DOHH2 (cell line): ENCODE measurements around the gene SLC16A9.

Source experiments
- H3F3A ChIP-seq: fragments of 200-600 bp; sonication (generic), shearing (Covaris generic); 2 replicates; pipeline ENCODE4 v1.6.0; 2016; ENCODE audit warnings: antibody characterized with exemption, mild to moderate bottlenecking; ENCODE audit not compliant: control insufficient read depth, insufficient read depth
- H3K27ac ChIP-seq: fragments of 200-600 bp; sonication (generic); 2 replicates; pipeline ENCODE4 v1.5.1; 2014; ENCODE audit warnings: low read depth, mild to moderate bottlenecking, low read length, moderate library complexity
- H3K27me3 ChIP-seq: fragments of 200-600 bp; sonication (generic); 2 replicates; pipeline ENCODE4 v1.6.1; 2014; ENCODE audit warnings: mild to moderate bottlenecking, low read length, mixed read lengths; ENCODE audit not compliant: control insufficient read depth
- H3K36me3 ChIP-seq: fragments of 200-600 bp; sonication (generic); 2 replicates; pipeline ENCODE4 v1.6.1; 2014; ENCODE audit warnings: mild to moderate bottlenecking, low read length, moderate library complexity, mixed read lengths; ENCODE audit not compliant: control insufficient read depth
- H3K4me1 ChIP-seq: fragments of 200-600 bp; sonication (generic); 2 replicates; pipeline ENCODE4 v1.6.1; 2014; ENCODE audit warnings: mild to moderate bottlenecking, low read length, mixed read lengths; ENCODE audit not compliant: control insufficient read depth
- H3K4me2 ChIP-seq: fragments of 200-600 bp; sonication (generic); 2 replicates; pipeline ENCODE4 v1.6.0; 2014; ENCODE audit warnings: mild to moderate bottlenecking, low read length, moderate library complexity
- H3K4me3 ChIP-seq: fragments of 200-600 bp; sonication (generic); 2 replicates; pipeline ENCODE4 v1.5.1; 2014; ENCODE audit warnings: mild to moderate bottlenecking, low read length, mixed read lengths
- H3K79me2 ChIP-seq: fragments of 200-600 bp; sonication (generic); 2 replicates; pipeline ENCODE4 v1.6.1; 2014; ENCODE audit warnings: mild to moderate bottlenecking, low read length, mixed read lengths; ENCODE audit not compliant: control insufficient read depth
- H3K9me2 ChIP-seq: fragments of 200-600 bp; sonication (generic); replicated peaks from 2 replicates; pipeline ENCODE4 v1.6.1; 2014; ENCODE audit warnings: mild to moderate bottlenecking, low read length, mixed read lengths; ENCODE audit not compliant: control insufficient read depth
- H3K9me3 ChIP-seq: fragments of 200-600 bp; sonication (generic); 2 replicates; pipeline ENCODE4 v1.6.1; 2014; ENCODE audit warnings: antibody characterized with exemption, low read length, mixed read lengths; ENCODE audit not compliant: control insufficient read depth, insufficient read depth
- H4K20me1 ChIP-seq: fragments of 200-600 bp; sonication (generic); 2 replicates; pipeline ENCODE4 v1.6.0; 2014; ENCODE audit warnings: low read depth, mild to moderate bottlenecking, antibody characterized with exemption, low read length, moderate library complexity; ENCODE audit not compliant: control insufficient read depth, insufficient read depth
- CTCF ChIP-seq: fragments of 200-600 bp; sonication (generic); IDR thresholded peaks from one replicate; pipeline ENCODE4 v1.5.1; 2014; ENCODE audit warnings: antibody characterized with exemption, mild to moderate bottlenecking, low read depth, low read length; ENCODE audit not compliant: poor library complexity, severe bottlenecking
- EZH2phosphoT487 ChIP-seq: fragments of 200-600 bp; sonication (generic); IDR thresholded peaks from 2 replicates; pipeline ENCODE4 v1.6.1; 2017; ENCODE audit warnings: borderline replicate concordance, mild to moderate bottlenecking, antibody characterized with exemption, low read length, moderate library complexity, mixed read lengths

Gene SLC16A9

DNA sequence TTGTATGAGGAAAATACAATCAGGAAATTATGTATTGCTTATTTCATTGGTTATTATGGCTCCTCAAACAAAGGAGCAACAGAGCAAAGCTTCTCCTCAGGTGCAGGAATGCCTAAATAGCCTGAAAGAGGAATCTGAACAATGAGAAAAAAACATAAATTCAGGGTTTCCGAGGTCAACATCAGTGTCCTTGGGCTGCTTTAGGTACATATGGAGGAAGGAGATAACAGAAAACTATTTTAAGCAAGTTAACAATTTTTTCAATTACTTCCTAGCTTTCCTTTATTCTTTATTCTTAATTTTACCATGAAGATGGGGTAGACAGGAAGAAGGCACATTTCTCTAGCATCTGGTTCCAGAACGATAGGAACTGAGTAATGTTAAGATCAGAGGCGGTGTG, 14.0 kb downstream of the SLC16A9 start:
- Histone ChIP-seq H3K9me2 (no peaks in the 10 kb centered on the region), H3F3A (no peaks in the 10 kb centered on the region)
- TF ChIP-seq EZH2phosphoT487: no peak
- no peak for TF ChIP-seq CTCF

GRCh38 chr10:59694936-59695335, 14.7 kb downstream of the SLC16A9 start:
- TF ChIP-seq CTCF (no peak), EZH2phosphoT487 (no peak)
- no peaks in the 10 kb centered on the region for H3F3A ChIP-seq
- no peaks in the 10 kb centered on the region for H3K79me2 ChIP-seq
- no peaks in the 10 kb centered on the region for H3K4me1 ChIP-seq
- no peaks in the 10 kb centered on the region for H3K27me3 ChIP-seq
- H3K9me2 ChIP-seq: no peaks in the 10 kb centered on the region
- H3K36me3 ChIP-seq: no peaks in the 10 kb centered on the region
- no peaks in the 10 kb centered on the region for H4K20me1 ChIP-seq
- H3K4me2 ChIP-seq: no peak overlapping the region
- H3K4me3 ChIP-seq: no peak overlapping the region
- no peaks in the 10 kb centered on the region for H3K9me3 ChIP-seq
- H3K27ac ChIP-seq: no peak overlapping the region

More for the DNA sequence above, 14.0 kb downstream of the SLC16A9 start:
- Histone ChIP-seq H3K27ac (no peak overlapping the region), H3K4me3 (no peak overlapping the region), H3K4me2 (no peak overlapping the region), H3K27me3 (no peaks in the 10 kb centered on the region), H3K79me2 (no peaks in the 10 kb centered on the region), H3K36me3 (no peaks in the 10 kb centered on the region), H4K20me1 (no peaks in the 10 kb centered on the region), H3K4me1 (no peaks in the 10 kb centered on the region), H3K9me3 (no peaks in the 10 kb centered on the region)

- Histone ChIP-seq H4K20me1 (no peaks in the 10 kb centered on the region), H3K4me2 (no peak overlapping the region)
- TF ChIP-seq EZH2phosphoT487 (no peak), CTCF (no peak)
Observed at GRCh38 chr10:59692113-59692512, 17.5 kb downstream of the SLC16A9 start.

More at GRCh38 chr10:59692113-59692512, 17.5 kb downstream of the SLC16A9 start:
- H3F3A ChIP-seq: no peaks in the 10 kb centered on the region
- H3K9me2 ChIP-seq: no peaks in the 10 kb centered on the region
- no peaks in the 10 kb centered on the region for H3K4me1 ChIP-seq
- H3K9me3 ChIP-seq: no peaks in the 10 kb centered on the region
- no peak overlapping the region for H3K4me3 ChIP-seq
- no peaks in the 10 kb centered on the region for H3K27me3 ChIP-seq
- H3K36me3 ChIP-seq: no peaks in the 10 kb centered on the region
- no peaks in the 10 kb centered on the region for H3K79me2 ChIP-seq
- no peak overlapping the region for H3K27ac ChIP-seq
